ENCODE data around the gene C18orf32.

DNA sequence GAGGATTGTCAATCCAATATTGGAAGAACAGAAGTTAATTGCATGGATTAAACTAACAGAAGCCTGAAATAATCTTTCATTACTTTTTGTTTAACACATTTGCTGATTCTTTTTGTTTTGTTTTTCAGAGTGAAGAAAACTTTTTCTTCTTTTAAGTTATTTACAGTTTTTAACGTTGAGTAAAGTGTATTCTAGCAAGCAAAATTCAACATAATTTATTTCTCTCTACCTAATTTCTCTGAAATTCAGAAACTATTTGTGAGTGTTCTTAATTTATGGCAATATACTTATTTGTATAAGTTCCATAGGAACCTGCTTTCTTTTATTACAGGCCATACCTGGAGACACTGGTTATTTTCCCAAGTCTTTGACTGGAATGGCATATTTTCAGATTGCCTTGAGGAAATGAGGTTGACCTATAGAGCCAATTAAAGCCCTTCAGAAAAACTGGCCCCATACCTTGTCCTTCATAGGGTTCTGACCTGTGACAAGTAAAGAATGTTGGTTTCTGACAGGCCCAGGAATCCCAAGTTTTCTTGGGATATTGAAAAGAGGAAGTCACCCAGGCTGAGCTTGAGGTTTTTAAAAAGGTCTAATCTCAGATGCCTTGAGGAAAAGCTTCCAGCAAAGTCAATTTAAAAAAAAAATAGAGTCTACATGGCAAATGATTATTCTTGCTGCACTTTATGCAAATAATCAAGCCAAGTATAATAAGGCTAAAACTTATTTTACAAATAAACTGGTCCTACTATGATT, 48.0 kb upstream of the C18orf32 start:
- TF ChIP-seq POLR2A (IDR thresholded peaks at IDR 0.05): no peak
- TF ChIP-seq POLR2AphosphoS5 (IDR thresholded peaks at IDR 0.05; ENCODE audit: insufficient read depth in 1 of 2, low read depth in 1 of 2): no peak
